Panc1 (cell line): ENCODE results near the gene SLC8A1.

Experiments used
- CTCF ChIP-seq: fragments of 450-650 bp; IDR thresholded peaks from 2 replicates; pipeline ENCODE4 v1.5.1; 2017; ENCODE audit warnings: mild to moderate bottlenecking
- POLR2AphosphoS5 ChIP-seq: IDR thresholded peaks from 2 replicates; pipeline ENCODE4 v1.6.1; 2012; ENCODE audit warnings: mild to moderate bottlenecking, low read depth, low read length, moderate library complexity
- REST ChIP-seq, 2 experiments: IDR thresholded peaks; 2 replicates each; pipeline ENCODE4 v1.6.1; 2011 to 2012; ENCODE audit warnings: low read depth in 2 of 2, control low read depth in 1 of 2, low read length in 1 of 2, mild to moderate bottlenecking in 1 of 2, moderate library complexity in 1 of 2; ENCODE audit not compliant: insufficient read depth in 1 of 2
- SIN3A ChIP-seq: IDR thresholded peaks from 2 replicates; pipeline ENCODE4 v1.6.1; 2012; ENCODE audit warnings: low read depth, mild to moderate bottlenecking, low read length, moderate library complexity, borderline replicate concordance; ENCODE audit not compliant: insufficient read depth
- TCF7L2 ChIP-seq: IDR thresholded peaks from 2 replicates; pipeline ENCODE4 v1.6.1; 2011; ENCODE audit warnings: mild to moderate bottlenecking, low read depth, low read length, inconsistent platforms

- no peak for TF ChIP-seq REST (IDR thresholded peaks at IDR 0.05; ENCODE audit: insufficient read depth in 1 of 2, low read depth in 2 of 2, low read length in 1 of 2)
- no peak for TF ChIP-seq CTCF
- TF ChIP-seq POLR2AphosphoS5 = no peak
- no peak for TF ChIP-seq TCF7L2
- TF ChIP-seq SIN3A = no peak
These were observed 33.1 kb downstream of the SLC8A1 start for GRCh38 chr2:40418614-40419363.
